ENCODE data around the gene CRTAC1.

The CRTAC1 gene

GRCh38 chr10:97895084-97895483 lies 135.3 kb downstream of the CRTAC1 start:
- no peak for DNase-seq

- no peak for DNase-seq
Measured at GRCh38 chr10:97894092-97894491, 136.3 kb downstream of the CRTAC1 start.

- no peak for DNase-seq
Measured at GRCh38 chr10:97892939-97893338, 137.5 kb downstream of the CRTAC1 start.

GRCh38 chr10:97892506-97892905 lies 137.9 kb downstream of the CRTAC1 start:
- DNase-seq: no peak

DNA sequence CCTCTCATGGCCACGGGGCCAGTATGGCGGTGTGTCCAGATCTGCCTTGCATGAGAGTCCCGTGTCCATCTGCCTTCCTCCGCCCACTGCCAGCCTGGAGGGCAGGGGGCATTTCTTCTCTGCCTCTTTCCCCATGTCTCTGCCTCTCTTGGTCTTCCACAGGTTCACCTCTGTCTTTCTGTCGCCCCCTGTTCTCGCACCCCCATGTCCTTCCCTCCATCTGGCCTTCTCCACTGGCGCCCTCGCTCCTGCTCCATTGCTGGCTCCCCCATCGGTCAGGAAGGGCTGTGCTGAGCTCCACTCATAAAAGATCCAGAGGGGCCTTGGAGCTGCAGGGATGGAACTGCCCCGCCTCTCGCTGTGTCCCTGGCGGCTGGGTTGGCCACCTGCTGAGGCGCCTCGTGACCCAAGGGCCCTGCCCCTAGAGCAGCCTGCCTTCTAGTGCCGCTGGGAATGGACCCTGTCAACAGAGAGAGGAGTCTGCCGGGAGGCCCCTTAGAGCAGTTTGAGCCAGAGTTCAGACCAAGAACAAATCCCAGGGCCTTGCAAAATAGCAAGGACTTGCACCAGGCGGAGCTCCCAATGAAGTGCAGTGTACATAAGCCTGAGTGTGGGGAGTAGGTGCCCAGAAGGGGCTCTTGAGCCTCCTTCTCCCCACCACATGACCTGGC lies 138.8 kb downstream of the CRTAC1 start:
- no peak for DNase-seq

- DNase-seq: no peak
Measured at GRCh38 chr10:97889461-97890265, 140.8 kb downstream of the CRTAC1 start.

DNA sequence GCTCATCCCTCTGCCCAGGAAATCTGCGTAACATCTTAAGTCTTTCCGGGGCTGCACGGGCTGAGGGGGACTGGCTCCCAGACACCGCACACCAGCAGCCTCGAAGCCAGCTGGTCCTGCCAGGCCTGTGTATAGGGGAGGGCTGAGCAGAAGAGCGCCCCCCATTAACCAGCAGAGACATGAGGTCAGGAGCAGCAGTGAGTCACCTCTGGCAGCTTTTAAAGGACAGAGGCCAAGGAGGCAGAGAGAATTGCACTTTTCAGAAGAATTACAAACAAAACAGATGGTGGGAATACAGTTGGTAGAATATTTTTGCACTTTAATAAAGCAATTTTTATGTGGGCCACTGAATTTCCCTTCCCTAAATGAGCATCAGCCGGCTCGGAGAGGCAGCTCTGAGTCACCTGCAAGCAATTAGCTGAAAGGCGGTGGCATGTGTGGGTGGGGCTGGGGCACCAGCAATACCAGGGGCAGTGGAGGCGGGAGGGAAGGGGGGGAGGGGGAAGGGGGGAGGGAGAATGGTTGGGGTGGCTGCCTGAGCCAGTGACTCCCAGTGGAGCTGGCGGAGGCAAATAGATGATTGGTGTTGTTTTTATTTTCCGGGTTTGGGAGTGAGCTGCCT lies 141.7 kb downstream of the CRTAC1 start:
- DNase-seq: no peak

- DNase-seq: no peak
Measured at GRCh38 chr10:97888134-97888533, 142.3 kb downstream of the CRTAC1 start.

DNA sequence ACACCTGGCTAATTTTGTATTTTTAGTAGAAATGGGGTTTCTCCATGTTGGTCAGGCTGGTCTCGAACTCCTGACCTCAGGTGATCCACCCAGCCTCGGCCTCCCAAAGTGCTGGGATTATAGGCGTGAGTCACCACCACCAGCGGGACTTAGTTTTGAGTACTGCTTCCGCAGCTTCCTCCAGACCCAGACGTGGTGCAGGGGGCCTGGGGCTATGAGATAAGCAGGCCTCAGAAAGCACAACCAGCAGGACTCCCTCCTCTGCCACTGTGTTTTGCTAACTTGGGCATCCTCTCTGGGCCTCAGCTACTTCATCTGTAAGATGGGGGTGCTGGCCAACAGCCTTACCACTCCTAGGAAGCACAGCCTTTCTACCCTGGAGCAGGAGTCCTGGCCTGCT lies 143.0 kb downstream of the CRTAC1 start:
- no peak for DNase-seq

DNA sequence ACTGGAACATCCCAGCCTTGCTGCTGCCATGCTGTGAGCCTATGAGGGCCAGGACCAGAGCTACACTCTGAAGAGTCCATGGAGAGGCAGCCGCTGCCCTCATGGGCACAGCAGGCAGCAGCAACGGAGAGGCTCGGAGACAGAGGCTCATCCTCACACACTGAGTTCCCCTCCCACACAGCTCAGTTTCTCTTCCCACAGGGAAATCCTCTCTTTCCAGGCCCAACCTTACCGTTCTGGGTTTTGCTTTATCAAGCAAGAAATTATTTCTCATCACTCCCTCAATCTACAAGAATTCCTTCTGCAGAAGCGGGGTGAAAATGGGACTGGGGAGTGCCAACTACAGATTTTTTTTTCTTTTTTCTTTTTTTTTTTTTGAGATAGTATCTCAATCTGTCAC lies 144.1 kb downstream of the CRTAC1 start:
- DNase-seq: no peak

DNA sequence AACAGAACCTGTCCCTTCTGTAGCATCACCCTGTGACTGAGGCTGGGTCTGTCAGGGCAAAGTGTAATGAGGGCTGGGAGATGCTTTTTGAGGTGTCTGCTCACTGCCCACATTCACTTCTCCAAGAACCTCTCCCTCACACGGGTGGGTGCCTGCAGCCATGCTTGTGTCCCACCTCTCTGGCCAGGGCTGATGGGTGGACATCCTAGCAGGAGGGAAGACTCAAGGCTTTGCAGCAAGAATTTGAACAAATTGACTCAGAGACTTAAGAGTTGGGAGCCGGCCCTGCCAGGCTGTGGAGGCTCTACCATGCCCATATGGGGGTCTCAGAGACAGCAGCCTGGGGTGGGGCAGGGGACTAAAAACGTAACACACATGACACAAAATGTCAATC lies 147.3 kb downstream of the CRTAC1 start:
- no peak for DNase-seq

- DNase-seq: no peak
Measured at GRCh38 chr10:97882142-97883091, 148.0 kb downstream of the CRTAC1 start.

DNA sequence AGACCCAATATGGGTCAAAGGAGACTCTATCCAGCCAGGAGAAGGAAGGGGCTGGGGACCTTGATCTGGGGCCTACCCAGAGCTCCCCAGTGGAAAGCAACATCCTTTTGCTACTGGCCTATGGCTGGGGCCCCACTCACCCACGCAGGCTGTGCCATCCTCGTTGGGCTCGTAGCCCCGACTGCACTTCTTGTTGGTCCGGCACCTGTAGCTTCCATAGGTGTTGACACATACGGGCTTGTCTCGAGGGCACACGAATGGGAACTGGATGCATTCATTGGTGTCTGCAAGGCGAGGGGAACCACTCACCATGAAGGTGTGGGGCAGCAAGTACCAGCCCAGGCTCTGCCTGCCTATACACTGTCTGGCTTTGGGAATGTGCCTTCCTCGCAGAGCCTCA lies 150.3 kb downstream of the CRTAC1 start:
- no peak for DNase-seq

DNA sequence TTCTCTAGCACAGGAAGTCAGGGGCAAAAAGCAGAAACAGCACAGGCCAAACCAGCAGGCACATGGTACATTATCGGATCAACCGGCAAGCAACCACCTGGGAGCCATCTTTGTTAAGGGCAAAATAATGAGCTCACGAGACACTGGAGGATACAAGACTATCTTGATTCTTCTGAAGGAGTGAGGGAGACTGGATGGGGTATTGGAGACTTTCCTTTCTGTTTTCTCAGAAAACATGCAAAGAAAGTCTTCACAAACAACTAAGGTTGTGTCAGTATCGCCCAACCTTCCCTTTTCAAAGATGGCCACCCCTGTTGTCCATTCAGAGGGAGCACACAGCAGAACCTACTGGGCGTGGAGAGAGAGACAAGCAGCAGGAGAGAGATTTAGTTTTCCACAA lies 151.2 kb downstream of the CRTAC1 start:
- no peak for DNase-seq

GRCh38 chr10:97876402-97876801 lies 154.0 kb downstream of the CRTAC1 start:
- no peak for DNase-seq

- no peak for DNase-seq
Measured at GRCh38 chr10:97875391-97875790, 155.0 kb downstream of the CRTAC1 start.

DNA sequence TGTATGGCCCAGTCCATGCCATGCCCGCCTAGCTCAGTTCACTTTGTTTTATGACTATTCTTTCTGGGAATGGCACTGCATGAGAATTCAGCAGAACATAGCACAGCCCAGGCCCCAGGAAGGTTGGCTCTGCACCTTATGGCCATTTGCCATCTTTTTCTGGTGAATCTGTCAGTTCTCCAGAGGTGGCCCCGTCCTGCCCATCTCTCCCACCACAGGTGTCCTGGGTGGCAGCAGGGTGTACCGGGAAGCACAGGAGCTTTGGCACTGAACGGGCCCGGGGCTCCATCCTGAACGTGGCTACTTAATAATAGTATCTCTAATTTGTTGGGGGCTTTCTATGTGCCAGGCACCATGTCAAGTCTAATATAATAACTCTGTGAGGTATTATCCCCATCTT lies 156.1 kb downstream of the CRTAC1 start:
- no peak for DNase-seq

DNA sequence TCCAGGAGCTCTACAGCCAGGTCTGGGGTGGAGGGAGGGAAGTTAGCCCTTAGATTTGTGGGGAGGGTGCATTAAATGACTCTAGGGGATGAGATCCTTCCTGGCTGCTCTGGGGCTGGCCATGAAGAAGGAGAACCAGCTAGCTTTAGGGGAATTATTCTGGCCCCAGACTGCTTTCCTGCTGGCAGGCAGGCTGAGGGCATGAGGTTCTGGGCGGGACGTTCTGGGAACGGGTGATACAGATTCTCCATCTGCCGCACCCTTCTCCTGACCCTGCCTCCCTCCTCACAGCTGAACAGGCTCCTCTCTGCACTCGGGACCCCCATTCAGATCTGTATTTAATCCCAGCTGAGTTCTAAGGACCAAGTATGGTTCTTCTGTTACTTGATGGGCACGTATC lies 156.9 kb downstream of the CRTAC1 start:
- DNase-seq: no peak

DNA sequence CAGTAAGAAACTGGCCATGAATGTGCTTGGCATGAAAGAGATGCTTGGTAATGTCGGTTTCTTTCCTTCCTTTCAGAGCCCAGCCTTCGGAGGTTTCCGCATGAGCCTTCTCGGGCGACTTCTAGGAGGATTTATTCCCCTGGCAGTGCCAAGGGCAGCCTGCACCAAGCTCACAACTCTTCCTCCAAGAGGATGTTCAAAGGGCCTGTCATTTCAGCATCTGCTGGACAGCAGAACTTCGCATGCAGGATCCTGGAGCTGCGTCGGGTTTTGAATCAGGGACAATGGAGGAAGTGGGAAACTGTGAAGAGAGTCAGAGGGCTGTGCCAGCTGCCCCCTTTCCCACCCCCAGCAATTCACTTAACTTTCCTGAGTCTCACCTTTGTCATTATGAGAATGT lies 159.4 kb downstream of the CRTAC1 start:
- DNase-seq: no peak

DNA sequence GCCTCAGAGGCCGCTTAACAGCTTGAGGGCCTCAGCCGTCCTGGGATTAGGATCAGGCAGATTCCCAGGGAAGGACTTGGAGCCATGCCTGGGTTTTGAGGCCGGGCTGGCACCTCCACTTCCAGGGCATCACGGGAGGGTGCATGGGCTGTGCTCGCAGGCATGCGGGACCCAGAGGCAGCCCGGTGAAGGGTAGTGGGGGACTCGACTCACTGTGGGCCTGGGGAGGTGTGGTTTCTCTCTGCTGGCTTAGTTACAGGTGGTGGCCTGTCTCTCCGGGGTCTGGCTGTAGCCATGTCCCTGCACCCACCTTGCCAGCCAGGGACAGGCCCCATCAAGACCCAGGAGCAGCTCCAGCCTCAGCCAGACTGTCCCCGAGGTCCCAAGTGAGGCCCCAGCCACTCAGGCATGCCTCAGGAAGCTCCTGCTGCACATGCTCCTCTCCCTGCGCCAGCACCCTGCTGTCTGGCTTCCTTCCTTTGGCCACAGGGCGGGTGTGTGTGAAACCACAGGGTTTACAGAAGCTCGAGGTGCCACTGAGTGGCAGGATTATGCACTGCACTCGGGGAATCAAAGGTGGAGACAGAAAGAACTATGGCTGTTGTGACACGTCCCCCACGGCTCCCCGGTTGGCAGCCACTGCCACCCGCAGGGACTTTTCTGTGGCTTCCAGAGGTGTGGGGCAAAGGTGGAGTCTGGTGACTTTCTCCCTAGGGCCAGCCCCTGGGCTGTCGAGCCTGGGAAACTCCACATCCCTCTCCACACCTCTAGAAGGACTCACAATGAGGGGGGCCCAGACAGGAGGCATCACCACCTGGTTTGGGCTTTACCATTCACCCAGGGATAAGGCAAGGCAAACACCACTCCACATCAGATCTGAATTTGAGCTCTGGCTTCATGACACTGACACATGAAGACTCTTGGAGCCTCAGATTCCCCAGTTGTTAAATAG lies 161.1 kb downstream of the CRTAC1 start:
- DNase-seq: peak; percentile 67

GRCh38 chr10:97868134-97868685 lies 162.2 kb downstream of the CRTAC1 start:
- DNase-seq: no peak
